Mammary epithelial cell (primary cell): ENCODE data around the gene KATNA1.

Experiments used
- CTCF ChIP-seq, 2 donors: IDR thresholded peaks in 1 of 2; conservative IDR thresholded peaks in 1 of 2; 2 replicates each; pipeline ENCODE4 v1.5.1; 2011 to 2012; ENCODE audit warnings: inconsistent platforms in 2 of 2, low read length in 2 of 2, mild to moderate bottlenecking in 2 of 2, control low read depth in 1 of 2, low read depth in 1 of 2; ENCODE audit not compliant: insufficient read depth in 1 of 2; ENCODE audit errors: extremely low read depth in 1 of 2
- EZH2 ChIP-seq: IDR thresholded peaks from 2 replicates; pipeline ENCODE4 v1.6.1; 2012; ENCODE audit warnings: low read length, inconsistent platforms, borderline replicate concordance

GRCh38 chr6:149634315-149634714, 14.2 kb downstream of the KATNA1 start:
- no peak for TF ChIP-seq CTCF (conservative IDR thresholded peaks at IDR 0.05 in 1 of 2, IDR thresholded peaks at IDR 0.05 in 1 of 2; ENCODE audit: extremely low read depth in 1 of 2, insufficient read depth in 1 of 2, low read depth in 1 of 2, low read length in 2 of 2)
- TF ChIP-seq EZH2, result no peak
